ENCODE measurements around the gene TUG1. TPM values are rescaled to one million over a fixed set of nuclear protein-coding genes. Genes with fewer than 3 reads are reported as not detected.
A peak's percentile ranks its signal among the peaks of the same experiment; 100 is the strongest.

TUG1 gene
- total and polyA plus RNA-seq, 4 donors = 11.3 to 32.9 (median 18.2) TPM

- H3K4me1 ChIP-seq (ENCODE audit: control insufficient read depth in 4 of 4, insufficient read depth in 4 of 4, low read length in 3 of 4) = no peaks in the 10 kb centered on the region
- TF ChIP-seq YY1 (IDR thresholded peaks at IDR 0.05) (no peak), TAF1 (conservative IDR thresholded peaks at IDR 0.05) (no peak), GABPA (IDR thresholded peaks at IDR 0.05 in 1 of 2, conservative IDR thresholded peaks at IDR 0.05 in 1 of 2) (no peak), JUND (IDR thresholded peaks at IDR 0.05) (no peak), HNF4G (IDR thresholded peaks at IDR 0.05) (no peak), RAD21 (IDR thresholded peaks at IDR 0.05) (peak; percentile 85 to 89), ZBTB33 (IDR thresholded peaks at IDR 0.05) (no peak), FOXA1 (IDR thresholded peaks at IDR 0.05) (no peak), EGR1 (IDR thresholded peaks at IDR 0.05; ENCODE audit: low read depth in 2 of 2) (no peak), ATF3 (IDR thresholded peaks at IDR 0.05) (no peak), CTCF (IDR thresholded peaks at IDR 0.05; ENCODE audit: low read depth, low read length, missing input control) (peak; percentile 52), RXRA (IDR thresholded peaks at IDR 0.05) (no peak), SP1 (IDR thresholded peaks at IDR 0.05) (no peak)
- no peak for DNase-seq (ENCODE audit: low spot score)
- no peak overlapping the region for H3K9ac ChIP-seq (ENCODE audit: low read depth in 1 of 2, low read length in 2 of 2)
- no peaks in the 10 kb centered on the region for H3K27me3 ChIP-seq (ENCODE audit: control insufficient read depth in 4 of 4, insufficient read depth in 4 of 4, low read length in 3 of 4)
- H3K4me3 ChIP-seq (ENCODE audit: low read depth in 1 of 3, low read length in 3 of 3) = no peak overlapping the region
- no peak overlapping the region for H3K27ac ChIP-seq (ENCODE audit: low read depth in 1 of 2, low read length in 2 of 2)
- 49% methylated on average over 2 of the region's 2 CpGs for WGBS
- H3K36me3 ChIP-seq (ENCODE audit: control insufficient read depth in 4 of 4, insufficient read depth in 3 of 4, low read depth in 1 of 4, low read length in 3 of 4) = peaks cover 4 to 67% (median 51%) of the 10 kb centered on the region in 4 donors
- no peaks in the 10 kb centered on the region for H3K9me3 ChIP-seq (ENCODE audit: control insufficient read depth in 4 of 4, low read length in 3 of 4)
These were observed 21.1 kb upstream of the TUG1 start for GRCh38 chr22:30947816-30948454.

- Histone ChIP-seq H3K36me3 (ENCODE audit: control insufficient read depth in 4 of 4, insufficient read depth in 3 of 4, low read depth in 1 of 4, low read length in 3 of 4) (peaks cover 8 to 68% (median 47%) of the 10 kb centered on the region in 4 donors), H3K27me3 (ENCODE audit: control insufficient read depth in 4 of 4, insufficient read depth in 4 of 4, low read length in 3 of 4) (no peaks in the 10 kb centered on the region), H3K4me1 (ENCODE audit: control insufficient read depth in 4 of 4, insufficient read depth in 4 of 4, low read length in 3 of 4) (no peaks in the 10 kb centered on the region), H3K4me3 (ENCODE audit: low read depth in 1 of 3, low read length in 3 of 3) (no peak overlapping the region), H3K27ac (ENCODE audit: low read depth in 1 of 2, low read length in 2 of 2) (no peak overlapping the region), H3K9ac (ENCODE audit: low read depth in 1 of 2, low read length in 2 of 2) (no peak overlapping the region), H3K9me3 (ENCODE audit: control insufficient read depth in 4 of 4, low read length in 3 of 4) (no peaks in the 10 kb centered on the region)
- no peak for TF ChIP-seq FOXA2 (IDR thresholded peaks at IDR 0.05)
- no peak for TF ChIP-seq FOXA1 (IDR thresholded peaks at IDR 0.05)
- 87% methylated on average over 3 of the region's 3 CpGs for WGBS
- no peak for DNase-seq (ENCODE audit: low spot score)
These were observed 20.1 kb upstream of the TUG1 start for GRCh38 chr22:30948930-30949342.
